DND-41 (cell line): Measurements from ENCODE around the gene ZMYM1.

Experiments used
- EZH2 ChIP-seq: IDR thresholded peaks from 3 replicates; pipeline ENCODE4 v1.6.1; 2012; ENCODE audit warnings: borderline replicate concordance, low read depth, mild to moderate bottlenecking, moderate library complexity, low read length, inconsistent platforms; ENCODE audit not compliant: severe bottlenecking
- TF ChIP-seq, protein P1 (sequence below): IDR thresholded peaks from 2 replicates; pipeline ENCODE4 v1.5.1; 2012; ENCODE audit warnings: borderline replicate concordance, low read length, moderate library complexity, mild to moderate bottlenecking; ENCODE audit not compliant: poor library complexity, severe bottlenecking; ENCODE audit errors: extremely low read depth

DNA sequence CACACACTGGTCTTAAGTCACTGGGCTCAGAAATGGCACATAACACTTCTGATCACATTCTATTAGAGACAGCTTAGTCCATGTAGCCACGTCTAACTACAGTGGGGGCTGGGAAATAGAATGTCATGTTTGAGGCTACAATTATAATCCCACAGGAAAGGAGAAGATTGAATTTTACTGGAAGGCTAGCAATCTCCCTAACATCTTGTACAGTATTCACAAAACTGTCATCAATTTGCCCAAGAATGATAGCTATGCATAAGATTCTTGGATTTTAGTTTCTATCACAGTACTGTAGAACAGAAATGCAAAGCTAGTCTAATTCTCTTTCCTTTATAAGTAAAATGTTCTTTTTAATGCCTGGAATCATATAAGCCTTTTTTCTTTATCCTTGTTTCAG, 34.8 kb upstream of the ZMYM1 start:
- no peak for TF ChIP-seq EZH2
- TF ChIP-seq, protein P1, sequence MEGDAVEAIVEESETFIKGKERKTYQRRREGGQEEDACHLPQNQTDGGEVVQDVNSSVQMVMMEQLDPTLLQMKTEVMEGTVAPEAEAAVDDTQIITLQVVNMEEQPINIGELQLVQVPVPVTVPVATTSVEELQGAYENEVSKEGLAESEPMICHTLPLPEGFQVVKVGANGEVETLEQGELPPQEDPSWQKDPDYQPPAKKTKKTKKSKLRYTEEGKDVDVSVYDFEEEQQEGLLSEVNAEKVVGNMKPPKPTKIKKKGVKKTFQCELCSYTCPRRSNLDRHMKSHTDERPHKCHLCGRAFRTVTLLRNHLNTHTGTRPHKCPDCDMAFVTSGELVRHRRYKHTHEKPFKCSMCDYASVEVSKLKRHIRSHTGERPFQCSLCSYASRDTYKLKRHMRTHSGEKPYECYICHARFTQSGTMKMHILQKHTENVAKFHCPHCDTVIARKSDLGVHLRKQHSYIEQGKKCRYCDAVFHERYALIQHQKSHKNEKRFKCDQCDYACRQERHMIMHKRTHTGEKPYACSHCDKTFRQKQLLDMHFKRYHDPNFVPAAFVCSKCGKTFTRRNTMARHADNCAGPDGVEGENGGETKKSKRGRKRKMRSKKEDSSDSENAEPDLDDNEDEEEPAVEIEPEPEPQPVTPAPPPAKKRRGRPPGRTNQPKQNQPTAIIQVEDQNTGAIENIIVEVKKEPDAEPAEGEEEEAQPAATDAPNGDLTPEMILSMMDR: no peak
